Right lobe of liver (tissue), 6 donors: ENCODE measurements around the gene NME4. TPM values are rescaled to one million over a fixed set of nuclear protein-coding genes. Genes with fewer than 3 reads are reported as not detected.
"Not testable (repeated sequence)": the region's sequence is repeated elsewhere in the genome, so short reads cannot be mapped to it uniquely, and the experiment has no call there.

Experiments
- ATAC-seq, 4 donors: fragments of 200-7000 bp; cut with Tn5 transposase; one replicate each; pipeline ENCODE4 v1.9.1; 2020; ENCODE audit warnings: mild to moderate bottlenecking in 4 of 4, moderate library complexity in 4 of 4
- DNase-seq, 3 donors: peaks; one replicate each; pipeline ENCODE4 v3.0.0-alpha.2; 2020
- H3K27ac ChIP-seq, 3 donors: fragments of 200-600 bp; one replicate each; pipeline ENCODE4 v1.8.0; 2022
- H3K27me3 ChIP-seq, 2 donors: fragments of 200-600 bp; one replicate each; pipeline ENCODE4 v1.8.0; 2022
- H3K36me3 ChIP-seq, 4 donors: fragments of 200-600 bp; sonication (generic) in 1 of 4; one replicate each; pipeline versions ENCODE4 v1.5.1 to v1.8.0; 2017 to 2022; ENCODE audit warnings: control low read depth in 1 of 4
- H3K4me1 ChIP-seq, 4 donors: fragments of 200-600 bp; sonication (generic) in 1 of 4; one replicate each; pipeline versions ENCODE4 v1.5.1 to v1.8.0; 2017 to 2022; ENCODE audit warnings: control low read depth in 1 of 4
- H3K4me3 ChIP-seq, 3 donors: fragments of 200-600 bp; one replicate each; pipeline ENCODE4 v1.8.0; 2022
- H3K9me3 ChIP-seq, 4 donors: fragments of 200-600 bp; sonication (generic) in 1 of 4; one replicate each; pipeline versions ENCODE4 v1.5.1 to v1.8.0; 2017 to 2022; ENCODE audit warnings: control low read depth in 1 of 4
- POLR2A ChIP-seq: fragments of 450-650 bp; IDR thresholded peaks from one replicate; pipeline ENCODE4 v1.6.1; 2017; ENCODE audit warnings: antibody characterized with exemption, mild to moderate bottlenecking
- WGBS: methylation state at CpG from one replicate; pipeline ENCODE4 v1.1.6; 2018; ENCODE audit warnings: low coverage, low lambda C conversion rate; ENCODE audit not compliant: insufficient coverage; ENCODE audit errors: missing lambda C conversion rate; 5-methylcytosine and 5-hydroxymethylcytosine counted together
- intact Hi-C, 2 donors: fragments of 100-400 bp; cut with DNase I; formaldehyde crosslinking; loops; one replicate each; pipeline versions ENCODE4 v1.11.2 to v1.14.1; 2022
- total RNA-seq, 6 experiments: library from RNA; depleted of rRNA in 2 of 6; stranded (reverse); fragments of >200 nt in 2 of 6; fragmentation: NEBNext Ultra II Directional in 3 of 6; extraction: Animal tissue kit (Norgen Biotek cat#: 25700) in 3 of 6; gene quantifications; one replicate each; pipeline versions ENCODE4 v1.1.0 to v1.2.4, GENCODE V29; 2016 to 2023
- TF ChIP-seq, protein P1 (sequence below), 4 donors: fragments of 200-600 bp in 3 of 4; fragments of 450-650 bp in 1 of 4; IDR thresholded peaks; one replicate each; pipeline versions ENCODE4 v1.5.1 to v1.8.0; 2016 to 2022; ENCODE audit warnings: antibody characterized with exemption in 4 of 4, mild to moderate bottlenecking in 2 of 4
- donor health status: DM: no; HTN: yes; CAD: no.
- donor health status: DM: no; HTN: no; CAD: no.
- donor health status: DM: no; HTN: no; CAD: no.
- donor health status: DM: no; HTN: yes; CAD: no.
- donor health status: DM: no; HTN: yes; CAD: no.

The NME4 gene
- total RNA-seq, 6 experiments from 2014 or later = 50.3 to 83.6 (median 61.0) TPM

GRCh38 chr16:386641-387156, 10.3 kb upstream of the NME4 start:
- H3K9me3 ChIP-seq = no peaks in the 10 kb centered on the region
- H3K27ac ChIP-seq = no peak overlapping the region
- intact Hi-C loops = loop anchor here in 1 of 2 donors (10.0 kb wide), 1 partner anchor 108 kb away; no protein-coding TSS in a partner anchor
- peaks cover 0 to 5% (median 0%) of the 10 kb centered on the region in 4 donors for H3K4me1 ChIP-seq
- no peak overlapping the region for H3K4me3 ChIP-seq
- TF ChIP-seq POLR2A = no peak
- TF ChIP-seq, protein P1, sequence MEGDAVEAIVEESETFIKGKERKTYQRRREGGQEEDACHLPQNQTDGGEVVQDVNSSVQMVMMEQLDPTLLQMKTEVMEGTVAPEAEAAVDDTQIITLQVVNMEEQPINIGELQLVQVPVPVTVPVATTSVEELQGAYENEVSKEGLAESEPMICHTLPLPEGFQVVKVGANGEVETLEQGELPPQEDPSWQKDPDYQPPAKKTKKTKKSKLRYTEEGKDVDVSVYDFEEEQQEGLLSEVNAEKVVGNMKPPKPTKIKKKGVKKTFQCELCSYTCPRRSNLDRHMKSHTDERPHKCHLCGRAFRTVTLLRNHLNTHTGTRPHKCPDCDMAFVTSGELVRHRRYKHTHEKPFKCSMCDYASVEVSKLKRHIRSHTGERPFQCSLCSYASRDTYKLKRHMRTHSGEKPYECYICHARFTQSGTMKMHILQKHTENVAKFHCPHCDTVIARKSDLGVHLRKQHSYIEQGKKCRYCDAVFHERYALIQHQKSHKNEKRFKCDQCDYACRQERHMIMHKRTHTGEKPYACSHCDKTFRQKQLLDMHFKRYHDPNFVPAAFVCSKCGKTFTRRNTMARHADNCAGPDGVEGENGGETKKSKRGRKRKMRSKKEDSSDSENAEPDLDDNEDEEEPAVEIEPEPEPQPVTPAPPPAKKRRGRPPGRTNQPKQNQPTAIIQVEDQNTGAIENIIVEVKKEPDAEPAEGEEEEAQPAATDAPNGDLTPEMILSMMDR (IDR thresholded peaks at IDR 0.05) = peak in 1 of 4 donors; percentile 5
- no peaks in the 10 kb centered on the region for H3K27me3 ChIP-seq
- 77% methylated on average over 10 of the region's 19 CpGs for WGBS
- no peak for DNase-seq
- ATAC-seq = no peak
- no peaks in the 10 kb centered on the region for H3K36me3 ChIP-seq

DNA sequence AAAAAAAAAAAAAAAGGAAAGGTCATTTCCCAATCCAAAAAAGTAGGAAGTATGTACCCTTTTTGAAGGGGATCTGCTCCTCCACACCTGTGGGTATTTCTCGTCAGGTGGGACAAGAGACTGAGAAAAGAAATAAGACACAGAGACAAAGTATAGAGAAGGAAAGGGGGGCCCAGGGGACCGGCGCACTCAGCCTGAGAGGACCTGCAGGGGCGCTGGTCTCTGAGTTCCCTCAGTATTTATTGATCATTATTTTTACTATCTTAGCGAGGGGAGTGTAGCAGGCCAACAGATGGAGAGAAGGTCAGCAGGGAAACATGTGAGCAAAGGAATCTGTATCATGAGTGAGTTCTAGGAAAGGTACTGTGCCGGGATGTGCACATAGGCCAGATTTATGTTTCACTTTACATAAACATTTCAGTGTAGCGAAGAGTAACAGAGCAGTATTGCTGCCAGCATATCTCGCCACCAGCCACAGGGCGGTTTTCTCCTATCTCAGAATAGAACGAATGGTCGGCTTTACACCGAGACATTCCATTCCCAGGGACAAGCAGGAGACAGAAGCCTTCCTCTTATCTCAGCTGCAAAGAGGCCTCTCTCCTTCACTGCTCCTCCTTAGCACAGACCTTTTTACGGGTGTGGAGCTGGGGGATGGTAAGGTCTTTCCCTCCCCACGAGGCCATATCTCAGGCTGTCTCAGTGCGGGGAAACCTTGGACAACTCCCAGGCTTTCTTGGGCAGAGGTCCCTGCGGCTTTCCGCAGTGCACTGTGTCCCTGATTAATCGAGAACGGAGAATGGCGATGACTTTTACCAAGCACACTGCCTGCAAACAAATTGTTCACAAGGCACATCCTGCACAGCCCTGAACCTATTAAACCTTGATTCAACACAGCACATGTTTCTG, 9.0 kb upstream of the NME4 start:
- H3K4me1 ChIP-seq, H3K9me3 ChIP-seq, H3K27me3 ChIP-seq, H3K4me3 ChIP-seq, DNase-seq, H3K27ac ChIP-seq, ATAC-seq, H3K36me3 ChIP-seq: not testable (repeated sequence)
- 55% methylated on average over 14 of the region's 20 CpGs for WGBS
- intact Hi-C loops = loop anchor here in 1 of 2 donors (10.0 kb wide), 1 partner anchor 107 kb away; no protein-coding TSS in a partner anchor

GRCh38 chr16:389352-389751, 7.6 kb upstream of the NME4 start:
- H3K27me3 ChIP-seq = no peaks in the 10 kb centered on the region
- no peak for DNase-seq
- TF ChIP-seq POLR2A = no peak
- TF ChIP-seq, protein P1 (IDR thresholded peaks at IDR 0.05) = no peak
- H3K27ac ChIP-seq = no peak overlapping the region
- no peak overlapping the region for H3K4me3 ChIP-seq
- 72% methylated on average over 6 of the region's 10 CpGs for WGBS
- no peak for ATAC-seq
- H3K4me1 ChIP-seq = no peaks in the 10 kb centered on the region
- no peaks in the 10 kb centered on the region for H3K9me3 ChIP-seq
- intact Hi-C loops = loop anchor here in 1 of 2 donors (10.0 kb wide), 1 partner anchor 105 kb away; no protein-coding TSS in a partner anchor
- no peaks in the 10 kb centered on the region for H3K36me3 ChIP-seq

- Histone ChIP-seq H3K27ac (no peak overlapping the region), H3K36me3 (no peaks in the 10 kb centered on the region), H3K4me1 (no peaks in the 10 kb centered on the region), H3K27me3 (no peaks in the 10 kb centered on the region), H3K4me3 (no peak overlapping the region), H3K9me3 (no peaks in the 10 kb centered on the region)
- ATAC-seq (peak; percentile 87 to 92 (median 90)), DNase-seq (peak in 1 of 3 donors; percentile 64)
- WGBS = no CpG with 5 or more reads among the region's 7 CpGs
- intact Hi-C loops = loop anchor here in 1 of 2 donors (10.0 kb wide), 1 partner anchor 103 kb away; no protein-coding TSS in a partner anchor
- TF ChIP-seq, protein P1 (IDR thresholded peaks at IDR 0.05) = peak; percentile 56 to 82 (median 70)
- no peak for TF ChIP-seq POLR2A
Observed at GRCh38 chr16:391885-392335, 5.1 kb upstream of the NME4 start.
